Hematopoietic multipotent progenitor cell treated with erythropoietin and hydrocortisone succinate and interleukin-3 and kit ligand, for 15 days (in vitro differentiated cells): ENCODE measurements around the gene GNA12.
A peak's percentile ranks its signal among the peaks of the same experiment; 100 is the strongest.
"Not testable (repeated sequence)": the region's sequence is repeated elsewhere in the genome, so short reads cannot be mapped to it uniquely, and the experiment has no call there.

Source experiments
- DNase-seq: peaks from one replicate; pipeline ENCODE4 v3.0.0-alpha.2; 2015; ENCODE audit warnings: low spot score

The GNA12 gene

DNA sequence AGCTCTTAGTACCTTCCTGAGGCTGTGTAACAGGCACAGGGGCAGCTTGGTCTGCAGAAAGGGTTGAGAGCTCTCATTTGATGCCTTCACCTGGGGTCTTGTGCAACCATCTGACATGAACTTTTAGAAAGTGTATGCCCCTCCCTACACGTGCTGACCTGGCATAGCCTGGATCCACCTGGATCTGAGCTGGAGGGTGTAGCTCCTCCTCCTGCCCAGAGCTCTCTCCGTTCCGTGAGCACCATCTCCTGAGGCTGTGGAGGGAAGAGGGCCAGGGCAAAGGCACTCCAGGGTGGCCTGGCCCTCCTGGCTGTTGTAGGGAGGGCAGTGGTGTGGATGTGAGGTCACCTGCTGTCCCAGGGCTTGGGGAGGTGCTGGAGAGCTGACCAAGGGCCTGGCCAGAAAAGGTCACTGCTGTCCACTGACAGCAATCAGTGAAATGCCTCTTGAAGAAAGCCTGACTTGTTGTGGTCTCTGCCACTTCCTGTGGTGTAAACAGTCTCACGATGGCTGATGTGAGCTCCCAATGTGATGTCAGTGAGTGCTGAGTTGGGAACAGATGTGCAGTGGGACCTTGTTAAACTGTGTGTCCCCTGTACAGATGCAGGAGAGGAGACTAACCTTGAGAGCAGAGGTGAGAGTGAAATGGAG is 133.1 kb downstream of the GNA12 start:
- DNase-seq: no peak

DNA sequence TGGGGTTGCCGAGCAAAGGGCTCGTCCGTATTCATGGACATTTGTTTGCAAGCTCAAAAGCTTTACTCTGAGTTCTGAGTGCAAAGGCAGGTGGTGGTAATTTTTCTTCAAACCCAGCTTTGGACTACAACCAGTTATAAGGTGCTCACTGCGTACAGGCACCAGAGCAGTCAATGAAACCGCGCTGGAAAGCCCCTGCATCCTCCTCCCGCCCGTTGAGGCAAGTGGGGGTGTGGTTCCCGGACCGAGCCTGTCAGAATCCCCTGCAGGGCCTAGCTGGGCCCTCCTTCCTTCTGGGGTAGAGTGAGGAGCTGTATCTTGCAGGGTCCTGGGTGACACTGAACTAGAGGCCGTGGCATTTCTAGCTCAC is 133.8 kb downstream of the GNA12 start:
- no peak for DNase-seq

DNA sequence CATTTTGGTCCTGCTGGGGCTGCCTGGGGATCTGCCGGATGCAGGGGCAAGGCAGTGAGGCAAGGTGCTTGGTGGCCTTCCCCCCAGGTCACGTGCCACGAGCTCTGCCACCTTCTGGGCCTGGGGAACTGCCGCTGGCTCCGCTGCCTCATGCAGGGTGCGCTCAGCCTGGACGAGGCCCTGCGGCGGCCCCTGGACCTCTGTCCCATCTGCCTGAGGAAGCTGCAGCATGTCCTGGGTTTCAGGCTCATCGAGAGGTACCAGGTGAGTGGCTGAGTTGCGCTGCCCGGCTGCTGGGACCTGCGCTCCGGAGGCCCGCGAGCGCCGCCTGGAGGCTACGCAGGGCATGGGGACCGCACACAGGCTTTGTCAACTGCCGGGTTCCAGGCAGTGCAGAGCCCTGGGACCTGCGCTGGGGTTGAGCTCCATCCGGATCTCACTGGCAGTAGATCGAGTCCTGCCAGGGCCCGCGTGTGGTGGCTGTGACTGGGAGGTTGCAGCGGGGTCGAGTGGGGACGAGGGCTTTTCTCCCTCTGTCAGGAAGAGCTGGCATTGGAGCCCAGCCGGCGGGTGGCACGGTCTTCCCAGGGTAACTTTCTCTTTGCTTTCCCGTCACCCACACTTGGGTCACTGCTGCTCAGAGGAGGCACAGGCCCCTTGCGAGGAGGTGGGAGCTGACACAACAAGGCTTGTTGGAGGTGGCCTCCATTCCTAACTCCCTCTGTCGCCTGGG is 134.4 kb downstream of the GNA12 start:
- DNase-seq: peak; percentile 81

DNA sequence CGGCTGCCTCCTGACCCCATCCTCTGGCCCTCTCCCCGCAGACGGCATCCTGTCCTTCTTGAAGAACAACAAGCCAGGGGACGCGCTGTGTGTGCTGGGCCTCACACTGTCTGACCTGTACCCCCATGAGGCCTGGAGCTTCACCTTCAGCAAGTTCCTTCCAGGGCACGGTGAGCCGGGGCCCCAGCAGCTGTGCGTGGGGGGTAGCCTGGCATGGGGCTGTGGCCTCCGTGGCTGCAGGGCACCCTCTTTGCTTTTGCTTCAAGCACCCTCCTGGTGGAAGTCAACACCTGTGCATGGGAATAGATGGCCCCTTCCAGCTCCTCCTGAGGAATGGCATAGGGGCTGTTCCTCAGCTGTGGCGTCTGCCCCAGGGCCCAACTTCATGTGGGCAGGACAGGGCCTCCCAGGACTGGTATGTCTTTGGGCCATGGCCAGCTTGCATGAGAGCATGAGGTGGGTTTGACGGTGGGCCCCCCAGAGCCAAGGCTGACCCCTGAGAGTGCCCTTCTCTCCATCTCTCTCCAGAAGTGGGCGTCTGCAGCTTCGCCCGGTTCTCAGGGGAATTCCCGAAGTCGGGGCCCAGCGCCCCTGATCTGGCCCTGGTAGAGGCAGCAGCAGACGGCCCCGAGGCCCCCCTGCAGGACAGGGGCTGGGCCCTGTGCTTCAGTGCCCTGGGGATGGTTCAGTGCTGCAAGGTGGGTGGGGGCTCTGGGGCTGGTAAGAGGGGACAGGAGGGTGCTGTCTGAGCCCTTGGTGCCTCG is 135.4 kb downstream of the GNA12 start:
- DNase-seq: no peak

DNA sequence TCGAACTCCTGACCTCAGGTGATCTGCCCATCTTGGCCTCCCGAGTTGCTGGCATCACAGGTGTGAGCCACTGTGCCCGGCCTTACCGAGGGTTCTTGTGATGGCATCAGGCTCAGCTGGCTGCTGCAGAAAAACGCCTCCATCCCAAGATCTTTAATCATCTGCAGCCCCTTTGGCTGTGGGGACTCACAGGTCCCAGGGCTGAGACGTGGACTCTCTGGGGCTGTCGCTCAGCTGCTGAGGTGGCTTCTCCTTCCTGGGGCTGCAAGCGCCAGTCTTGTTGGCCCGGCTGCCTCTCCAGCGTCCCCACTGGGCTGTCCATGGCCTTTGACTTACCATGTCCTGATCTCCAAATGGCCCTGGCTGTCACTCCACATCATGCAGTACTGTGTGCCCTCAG is 136.1 kb downstream of the GNA12 start:
- DNase-seq: no peak

DNA sequence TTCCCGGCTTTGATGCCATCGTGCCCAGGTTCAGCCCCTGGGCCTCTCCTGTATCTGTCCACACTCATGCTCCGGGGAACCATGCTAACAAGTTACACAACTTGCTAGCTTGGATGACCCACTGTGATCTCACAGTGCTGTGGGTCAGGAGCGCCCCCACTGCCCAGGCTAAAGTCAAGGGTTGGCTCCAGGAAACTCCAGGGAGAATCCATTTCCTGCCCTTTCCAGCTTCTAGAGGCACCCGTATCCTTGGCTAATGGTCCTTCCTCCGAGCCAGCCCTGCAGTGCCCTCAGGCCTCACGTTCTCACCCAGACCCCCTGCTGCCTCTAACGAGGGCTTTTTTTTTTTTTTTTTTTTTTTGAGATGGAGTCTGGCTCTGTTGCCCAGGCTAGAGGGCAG is 136.6 kb downstream of the GNA12 start:
- DNase-seq: no peak

DNA sequence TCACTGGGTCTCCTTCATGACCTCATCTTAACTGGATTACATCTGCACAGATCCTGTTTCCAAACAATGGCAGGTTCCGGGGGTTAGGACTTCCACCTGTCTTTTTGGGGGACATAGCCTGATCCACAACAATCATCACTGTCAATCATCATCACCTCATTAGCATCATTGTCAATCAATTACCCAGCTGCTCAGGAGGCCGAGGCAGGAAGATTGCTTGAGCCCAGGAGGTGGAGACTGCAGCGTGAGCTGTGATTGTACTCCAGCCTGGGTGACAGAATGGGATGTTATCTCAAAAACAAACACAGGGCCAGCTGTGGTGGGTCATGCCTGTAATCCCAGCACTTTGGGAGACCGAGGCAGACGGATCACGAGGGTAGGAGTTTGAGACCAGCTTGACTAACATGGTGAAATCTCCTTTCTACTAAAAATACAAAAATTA is 137.4 kb downstream of the GNA12 start:
- DNase-seq: no peak

DNA sequence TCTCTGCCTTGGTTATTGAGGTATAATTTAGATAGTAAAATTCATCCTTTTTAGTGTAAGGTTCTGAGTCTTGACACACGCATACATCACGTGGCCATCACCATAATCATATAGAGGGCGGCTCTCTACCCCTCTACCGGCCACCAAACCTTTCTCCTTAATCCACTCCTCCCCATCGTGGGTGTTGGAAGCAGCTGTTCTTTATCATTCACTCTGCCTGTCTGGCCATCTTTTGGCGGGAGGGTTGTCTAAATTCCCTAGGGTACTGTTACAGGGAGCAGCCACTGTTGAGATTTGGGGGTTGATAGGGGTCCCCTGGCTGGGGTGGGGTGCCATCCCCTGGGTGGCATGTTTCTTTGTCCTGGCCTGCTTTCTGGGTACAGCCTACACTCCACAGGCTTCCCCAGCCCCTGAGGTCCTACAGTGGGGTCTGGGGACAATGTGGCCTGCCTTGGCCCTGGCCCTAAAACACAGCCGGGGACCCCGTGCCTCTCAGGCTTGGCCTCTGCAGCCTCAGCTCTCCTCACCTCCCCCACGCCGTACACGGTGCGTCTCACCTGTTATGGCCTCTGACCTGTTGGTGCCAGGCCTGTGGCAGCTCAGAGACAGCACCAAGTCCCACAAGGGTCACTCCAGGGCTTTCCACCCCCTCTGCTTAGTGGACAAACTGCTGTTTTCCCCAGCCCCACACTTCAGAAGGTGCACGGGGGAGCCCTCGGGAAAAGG is 138.6 kb downstream of the GNA12 start:
- no peak for DNase-seq

DNA sequence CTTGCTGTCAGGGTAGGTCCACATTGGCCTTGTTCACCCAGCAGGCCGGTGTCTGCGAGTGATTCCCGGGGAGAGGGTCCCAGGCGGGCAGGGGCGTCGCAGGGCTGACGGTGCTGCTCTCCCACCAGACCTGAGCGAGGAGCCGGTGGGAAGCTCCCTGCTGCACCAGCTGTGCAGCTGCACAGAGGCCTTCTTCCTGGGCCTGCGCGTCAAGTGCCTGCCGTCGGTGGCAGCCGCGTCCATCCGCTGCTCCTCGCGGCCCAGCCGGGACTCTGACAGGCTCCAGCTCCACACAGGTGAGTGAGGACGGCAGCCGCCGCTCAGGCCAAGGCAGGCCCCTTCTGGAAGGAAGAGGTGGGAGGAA is 141.5 kb downstream of the GNA12 start:
- no peak for DNase-seq

DNA sequence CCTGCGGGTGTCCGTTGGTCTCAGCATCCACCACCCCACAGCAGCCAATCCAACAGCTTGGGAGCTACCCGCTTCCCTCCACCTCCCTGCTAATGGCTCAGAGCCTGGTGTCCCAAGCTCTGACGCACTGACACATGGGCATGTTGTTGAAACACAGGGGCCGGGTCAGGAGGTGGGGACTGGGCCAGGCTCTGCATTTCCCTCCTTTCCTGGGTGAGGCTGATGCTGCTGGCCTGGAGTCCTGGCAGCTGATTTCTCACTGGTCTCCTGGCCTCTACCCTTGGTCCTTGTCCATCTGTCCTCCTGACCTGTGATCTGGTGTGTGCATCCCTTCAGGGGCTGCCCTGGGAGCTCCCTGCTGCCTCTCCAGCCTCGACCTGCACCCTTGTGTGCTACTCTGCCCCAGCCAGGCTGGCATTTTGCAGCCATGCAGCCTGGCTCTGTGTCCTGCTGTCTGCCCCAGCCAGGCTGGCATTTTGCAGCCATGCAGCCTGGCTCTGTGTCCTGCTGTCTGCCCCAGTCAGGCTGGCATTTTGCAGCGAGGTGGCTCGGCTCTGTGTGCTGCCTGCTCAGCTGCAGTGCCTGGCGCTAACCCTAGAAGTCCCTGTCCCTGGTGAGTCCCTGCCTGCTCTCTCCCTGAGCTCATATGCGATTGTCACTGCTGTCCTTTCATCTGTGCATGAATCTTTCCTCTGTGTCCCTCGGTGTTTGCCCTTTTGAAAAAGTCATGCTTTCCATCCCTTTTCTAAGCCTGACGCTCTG is 142.1 kb downstream of the GNA12 start:
- DNase-seq: no peak

DNA sequence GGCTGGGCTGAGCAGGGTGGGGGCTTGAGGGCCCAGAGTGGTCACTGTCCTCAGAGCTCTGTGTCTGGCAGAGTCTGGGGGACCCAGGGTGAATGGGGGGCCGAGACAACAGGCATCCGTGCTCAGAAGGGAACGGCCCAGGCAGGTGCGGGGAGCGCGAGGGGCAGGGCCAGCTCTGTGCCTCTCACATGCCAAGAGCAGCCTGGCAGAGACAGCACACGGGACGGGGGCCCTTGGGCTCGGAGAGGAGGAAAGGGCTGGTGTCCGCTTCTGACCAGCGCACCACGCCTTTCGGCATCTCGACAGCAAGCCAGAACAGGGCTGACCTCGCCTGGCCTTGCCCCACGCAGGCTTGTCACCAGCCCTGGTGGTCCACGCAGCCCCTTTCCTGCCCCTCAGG is 142.7 kb downstream of the GNA12 start:
- no peak for DNase-seq

DNA sequence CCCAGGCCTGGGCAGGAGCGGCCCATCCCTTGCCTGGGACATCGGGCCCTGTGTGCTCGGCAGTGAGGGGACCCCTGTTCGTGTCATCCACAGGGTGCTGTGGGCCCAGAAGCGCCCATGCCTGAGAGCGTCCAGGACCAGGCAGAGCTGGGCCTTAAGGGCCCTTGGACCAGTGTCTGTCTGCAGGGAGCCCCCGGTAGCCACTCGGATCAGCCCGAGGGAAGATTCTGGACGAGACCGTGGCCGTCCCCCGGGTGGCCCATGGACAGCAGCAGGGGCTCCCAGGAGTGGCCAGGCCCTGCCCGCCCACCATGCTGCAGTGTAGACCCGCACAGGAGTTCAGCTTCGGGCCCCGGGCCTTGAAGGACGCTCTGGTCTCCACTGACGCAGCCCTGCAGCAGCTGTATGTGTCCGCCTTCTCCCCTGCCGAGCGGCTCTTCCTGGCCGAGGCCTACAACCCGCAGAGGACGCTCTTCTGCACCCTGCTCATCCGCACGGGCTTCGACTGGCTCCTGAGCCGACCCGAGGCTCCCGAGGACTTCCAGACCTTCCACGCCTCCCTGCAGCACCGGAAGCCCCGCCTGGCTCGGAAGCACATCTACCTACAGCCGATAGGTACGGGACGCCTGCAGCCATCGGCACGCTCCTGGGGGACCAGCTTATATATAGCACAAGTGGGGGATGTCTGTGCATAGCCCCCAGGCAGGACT is 143.8 kb downstream of the GNA12 start:
- DNase-seq: no peak

DNA sequence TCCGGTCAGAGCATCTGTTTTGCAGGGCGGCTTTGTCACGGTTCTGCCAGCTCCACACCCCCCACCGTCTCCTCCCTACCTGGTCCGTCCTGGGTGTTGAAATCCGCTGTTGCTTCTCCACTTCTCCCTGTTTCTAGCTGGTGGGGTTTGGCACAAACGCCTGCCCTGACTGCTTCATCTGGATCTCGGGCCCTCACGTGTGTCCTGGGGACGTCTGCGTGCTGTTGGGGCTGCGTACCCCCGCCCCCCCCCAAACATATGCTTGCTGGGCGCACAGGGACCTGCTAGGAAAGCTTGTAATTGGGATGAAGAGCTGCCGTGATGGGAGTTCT is 144.9 kb downstream of the GNA12 start:
- no peak for DNase-seq

DNA sequence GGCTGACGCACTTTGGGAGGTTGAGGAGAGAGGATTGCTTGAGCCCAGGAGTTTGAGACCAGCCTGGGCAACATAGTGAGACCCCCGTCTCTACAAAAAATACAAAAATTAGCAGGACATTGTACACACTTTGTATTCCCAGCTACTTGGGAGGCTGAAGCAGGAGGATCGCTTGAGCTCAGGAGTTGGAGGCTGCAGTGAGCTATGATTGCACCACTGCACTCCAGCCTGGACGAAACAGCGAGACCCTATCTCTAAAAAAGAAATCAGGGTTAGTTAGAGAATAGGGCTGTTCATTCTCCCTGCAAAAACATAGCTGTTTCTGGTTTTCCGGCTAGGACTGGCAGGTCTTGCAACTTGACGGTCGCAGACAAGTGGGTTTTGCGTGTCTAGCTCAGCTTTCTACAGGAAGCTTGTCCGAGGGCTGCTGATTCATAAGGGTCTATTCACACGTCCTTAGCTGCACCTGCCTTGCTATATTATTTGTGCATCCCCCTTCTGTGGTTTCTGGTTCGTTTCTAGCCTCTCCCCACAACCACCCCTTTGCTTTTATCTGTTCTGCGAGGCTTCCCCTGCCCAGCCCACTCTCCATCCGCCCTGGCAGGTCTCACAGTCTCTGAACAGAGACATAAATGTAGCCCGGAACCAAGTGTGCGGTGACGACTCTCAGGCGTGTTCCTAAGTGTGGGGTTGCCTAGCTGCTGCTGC is 145.4 kb downstream of the GNA12 start:
- no peak for DNase-seq

DNA sequence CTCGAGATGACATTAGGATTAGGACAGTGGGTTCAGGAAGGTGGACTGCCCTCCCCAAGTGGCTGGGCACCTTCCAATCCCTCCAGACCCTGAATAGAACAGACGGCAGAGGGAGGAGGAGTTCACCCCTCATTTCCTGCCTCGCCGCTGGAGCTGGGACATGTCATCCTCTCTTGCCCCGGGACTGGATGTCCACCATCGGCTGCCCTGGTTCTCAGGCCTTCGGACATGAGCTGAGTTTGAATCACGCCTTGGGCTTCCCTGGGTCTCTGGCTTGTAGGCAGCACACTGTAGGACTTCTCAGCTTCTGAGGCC is 150.0 kb downstream of the GNA12 start:
- not testable (repeated sequence) for DNase-seq

DNA sequence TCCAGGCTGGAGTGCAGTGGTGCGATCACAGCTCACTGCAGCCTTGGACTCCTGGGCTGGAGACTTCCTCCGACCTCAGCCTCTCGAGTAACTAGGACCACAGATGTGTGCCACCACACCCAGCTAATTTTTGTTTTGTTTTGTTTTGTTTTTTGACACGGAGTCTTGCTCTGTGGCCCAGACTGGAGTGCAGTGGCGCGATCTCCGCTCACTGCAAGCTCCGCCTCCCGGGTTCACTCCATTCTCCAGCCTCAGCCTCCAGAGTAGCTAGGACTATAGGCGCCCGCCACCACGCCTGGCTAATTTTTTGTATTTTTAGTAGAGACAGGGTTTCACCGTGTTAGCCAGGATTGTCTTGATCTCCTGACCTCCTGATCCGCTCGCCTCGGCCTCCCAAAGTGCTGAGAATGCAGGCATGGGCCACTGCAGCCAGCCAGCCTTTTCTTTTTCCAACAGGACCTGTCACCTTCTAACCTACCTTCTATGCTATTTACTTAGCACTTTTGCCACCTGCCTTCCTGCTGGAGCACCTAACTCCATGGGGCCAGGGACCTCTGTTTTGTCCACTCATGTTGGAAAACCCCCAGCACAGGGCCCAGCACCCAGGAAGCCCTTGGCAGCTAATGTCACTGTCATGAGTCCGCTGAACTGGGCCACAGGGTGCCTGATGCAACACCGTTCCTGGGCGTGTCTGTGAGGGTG is 150.5 kb downstream of the GNA12 start:
- not testable (repeated sequence) for DNase-seq

DNA sequence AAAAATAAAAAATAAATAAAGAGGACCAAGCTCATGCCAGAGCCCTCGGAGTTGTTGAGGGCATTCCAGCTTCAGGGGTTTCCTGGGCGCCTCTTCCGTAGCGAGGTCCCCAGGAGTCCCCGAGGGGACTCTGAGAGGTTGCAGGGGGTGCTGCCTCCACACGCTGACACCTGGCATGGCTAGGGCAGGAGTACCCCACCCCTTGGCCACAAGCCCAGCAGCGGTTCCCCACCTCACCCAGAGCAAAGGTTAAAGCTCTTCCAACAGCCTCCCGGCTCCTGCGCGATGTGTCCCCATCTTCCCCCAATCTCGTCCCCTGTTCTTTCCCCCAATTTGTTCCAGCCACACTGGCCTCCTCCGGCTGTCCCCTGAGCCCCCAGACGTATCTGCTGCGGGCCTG is 151.6 kb downstream of the GNA12 start:
- DNase-seq: no peak

DNA sequence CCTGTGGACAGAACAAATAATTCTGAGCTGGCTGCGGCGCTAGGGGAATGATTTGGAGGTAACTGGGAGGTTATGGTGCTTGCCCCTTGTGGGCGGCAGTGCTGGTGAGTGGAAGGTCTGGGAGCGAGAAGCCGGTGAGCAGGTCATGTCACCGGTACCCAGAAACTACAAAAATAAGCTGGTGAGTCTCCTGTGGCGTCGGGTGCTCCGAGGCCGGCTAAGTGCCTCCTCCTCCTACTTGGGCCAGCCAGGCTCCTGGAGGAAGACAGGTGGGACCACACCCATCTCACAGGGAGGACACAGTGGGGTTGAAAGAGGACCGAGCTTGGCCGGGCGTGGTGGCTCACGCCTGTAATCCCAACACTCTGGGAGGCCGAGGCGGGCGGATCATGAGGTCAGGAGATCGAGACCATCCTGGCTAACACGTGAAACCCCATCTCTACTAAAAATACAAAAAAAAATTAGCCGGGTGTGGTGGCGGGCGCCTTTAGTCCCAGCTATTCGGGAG is 152.1 kb downstream of the GNA12 start:
- DNase-seq: not testable (repeated sequence)

DNA sequence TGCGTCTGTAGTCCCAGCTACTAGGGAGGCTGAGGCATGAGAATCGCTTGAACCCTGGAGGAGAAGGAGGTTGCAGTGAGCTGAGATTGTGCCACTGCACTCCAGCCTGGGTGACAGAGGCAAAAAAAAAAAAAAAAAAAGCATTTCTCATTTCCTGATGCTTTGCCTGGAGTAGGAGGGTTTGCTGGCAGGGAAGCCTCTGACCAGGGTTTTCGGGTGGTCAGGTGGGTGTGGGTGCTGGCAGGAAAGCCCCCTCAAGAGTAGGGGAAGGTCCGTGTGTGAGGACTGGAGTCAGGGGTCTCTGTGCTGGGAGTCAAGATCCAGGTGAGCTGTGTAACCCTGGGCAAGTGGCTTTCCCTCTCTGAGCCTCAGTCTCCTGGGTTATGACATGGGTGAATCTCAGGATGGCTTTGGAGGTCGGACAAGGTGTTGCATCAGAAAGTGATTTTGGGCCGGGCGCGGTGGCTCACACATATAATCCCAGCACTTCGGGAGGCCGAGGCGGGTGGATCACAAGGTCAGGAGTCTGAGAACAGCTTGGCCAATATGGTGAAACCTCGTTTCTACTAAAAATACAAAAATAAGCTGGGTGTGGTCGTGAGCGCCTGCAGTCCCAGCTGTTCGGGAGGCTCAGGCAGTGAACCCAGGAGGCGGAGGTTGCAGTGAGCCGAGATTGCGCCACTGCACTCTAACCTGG is 152.9 kb downstream of the GNA12 start:
- DNase-seq: no peak
